HG03103 (cell line): Measurements from ENCODE around the gene CRIM1.

ENCODE experiments used
- ATAC-seq: cut with Tn5 transposase; IDR thresholded peaks from one replicate; pipeline ENCODE4 v1.9.1; 2021; ENCODE audit warnings: low read depth; ENCODE audit not compliant: unreplicated experiment

Gene CRIM1

GRCh38 chr2:36502081-36502480 lies 146.5 kb downstream of the CRIM1 start:
- no peak for ATAC-seq

- peak; percentile 96 for ATAC-seq
Observed at GRCh38 chr2:36507408-36507812, 151.8 kb downstream of the CRIM1 start.

- ATAC-seq = no peak
Observed at GRCh38 chr2:36509075-36509474, 153.5 kb downstream of the CRIM1 start.

- no peak for ATAC-seq
Observed at GRCh38 chr2:36511858-36512603, 156.5 kb downstream of the CRIM1 start.

GRCh38 chr2:36512705-36513104 lies 157.1 kb downstream of the CRIM1 start:
- ATAC-seq = no peak

GRCh38 chr2:36513661-36514060 lies 158.1 kb downstream of the CRIM1 start:
- ATAC-seq = no peak

GRCh38 chr2:36515538-36515937 lies 160.0 kb downstream of the CRIM1 start:
- ATAC-seq = no peak

GRCh38 chr2:36516136-36516870 lies 160.7 kb downstream of the CRIM1 start:
- no peak for ATAC-seq

GRCh38 chr2:36520431-36520830 lies 164.9 kb downstream of the CRIM1 start:
- no peak for ATAC-seq

GRCh38 chr2:36523153-36523552 lies 167.6 kb downstream of the CRIM1 start:
- no peak for ATAC-seq

GRCh38 chr2:36525245-36525644 lies 169.7 kb downstream of the CRIM1 start:
- ATAC-seq = no peak

GRCh38 chr2:36526226-36526625 lies 170.6 kb downstream of the CRIM1 start:
- ATAC-seq = no peak

GRCh38 chr2:36528274-36528673 lies 172.7 kb downstream of the CRIM1 start:
- ATAC-seq = peak; percentile 57

GRCh38 chr2:36528766-36529392 lies 173.3 kb downstream of the CRIM1 start:
- ATAC-seq = peak; percentile 4

- peak; percentile 86 for ATAC-seq
Observed at GRCh38 chr2:36530178-36530982, 174.8 kb downstream of the CRIM1 start.

GRCh38 chr2:36530983-36531354 lies 175.4 kb downstream of the CRIM1 start:
- ATAC-seq = peak; percentile 22

- ATAC-seq = no peak
Observed at GRCh38 chr2:36534275-36534799, 178.8 kb downstream of the CRIM1 start.

GRCh38 chr2:36535099-36535498 lies 179.5 kb downstream of the CRIM1 start:
- ATAC-seq = no peak

GRCh38 chr2:36536776-36537175 lies 181.2 kb downstream of the CRIM1 start:
- no peak for ATAC-seq

GRCh38 chr2:36538335-36538734 lies 182.8 kb downstream of the CRIM1 start:
- no peak for ATAC-seq

- ATAC-seq = no peak
Observed at GRCh38 chr2:36539631-36540030, 184.1 kb downstream of the CRIM1 start.
